ENCODE results near the gene TCF4.
A peak's percentile ranks its signal among the peaks of the same experiment; 100 is the strongest.

Gene TCF4

GRCh38 chr18:55607773-55608172, 19.8 kb upstream of the TCF4 start:
- no peaks in the 10 kb centered on the region for H3K27me3 ChIP-seq (ENCODE audit: control insufficient read depth, insufficient read depth, low read length)
- no peaks in the 10 kb centered on the region for H3K36me3 ChIP-seq (ENCODE audit: control insufficient read depth, low read depth, low read length)
- H3K9ac ChIP-seq (ENCODE audit: low read length), result no peak overlapping the region
- H3K27ac ChIP-seq (ENCODE audit: low read length), result no peak overlapping the region
- no peaks in the 10 kb centered on the region for H3K9me3 ChIP-seq (ENCODE audit: control insufficient read depth, low read depth, low read length)
- H3K4me3 ChIP-seq (ENCODE audit: low read length), result no peak overlapping the region
- H3K4me1 ChIP-seq (ENCODE audit: control insufficient read depth, low read depth, low read length), result no peaks in the 10 kb centered on the region

- no peak overlapping the region for H3K27ac ChIP-seq (ENCODE audit: low read length)
- H3K9me3 ChIP-seq (ENCODE audit: control insufficient read depth, low read depth, low read length), result no peaks in the 10 kb centered on the region
- H3K9ac ChIP-seq (ENCODE audit: low read length), result no peak overlapping the region
- no peaks in the 10 kb centered on the region for H3K36me3 ChIP-seq (ENCODE audit: control insufficient read depth, low read depth, low read length)
- no peaks in the 10 kb centered on the region for H3K4me1 ChIP-seq (ENCODE audit: control insufficient read depth, low read depth, low read length)
- no peaks in the 10 kb centered on the region for H3K27me3 ChIP-seq (ENCODE audit: control insufficient read depth, insufficient read depth, low read length)
- H3K4me3 ChIP-seq (ENCODE audit: low read length), result no peak overlapping the region
Observed at GRCh38 chr18:55605733-55606338, 17.8 kb upstream of the TCF4 start.

GRCh38 chr18:55603775-55604174, 15.8 kb upstream of the TCF4 start:
- H3K27ac ChIP-seq (ENCODE audit: low read length), result no peak overlapping the region
- no peaks in the 10 kb centered on the region for H3K36me3 ChIP-seq (ENCODE audit: control insufficient read depth, low read depth, low read length)
- H3K27me3 ChIP-seq (ENCODE audit: control insufficient read depth, insufficient read depth, low read length), result no peaks in the 10 kb centered on the region
- no peaks in the 10 kb centered on the region for H3K4me1 ChIP-seq (ENCODE audit: control insufficient read depth, low read depth, low read length)
- no peak overlapping the region for H3K9ac ChIP-seq (ENCODE audit: low read length)
- no peaks in the 10 kb centered on the region for H3K9me3 ChIP-seq (ENCODE audit: control insufficient read depth, low read depth, low read length)
- H3K4me3 ChIP-seq (ENCODE audit: low read length), result no peak overlapping the region

GRCh38 chr18:55593888-55594287, 5.9 kb upstream of the TCF4 start:
- Histone ChIP-seq H3K27me3 (ENCODE audit: control insufficient read depth, insufficient read depth, low read length) (no peaks in the 10 kb centered on the region), H3K9ac (ENCODE audit: low read length) (no peak overlapping the region), H3K4me1 (ENCODE audit: control insufficient read depth, low read depth, low read length) (peaks cover 7% of the 10 kb centered on the region), H3K4me3 (ENCODE audit: low read length) (no peak overlapping the region), H3K9me3 (ENCODE audit: control insufficient read depth, low read depth, low read length) (no peaks in the 10 kb centered on the region), H3K27ac (ENCODE audit: low read length) (no peak overlapping the region), H3K36me3 (ENCODE audit: control insufficient read depth, low read depth, low read length) (no peaks in the 10 kb centered on the region)

GRCh38 chr18:55592572-55592971, 4.6 kb upstream of the TCF4 start:
- H3K27ac ChIP-seq (ENCODE audit: low read length), result no peak overlapping the region
- H3K36me3 ChIP-seq (ENCODE audit: control insufficient read depth, low read depth, low read length), result no peaks in the 10 kb centered on the region
- no peak overlapping the region for H3K4me3 ChIP-seq (ENCODE audit: low read length)
- H3K27me3 ChIP-seq (ENCODE audit: control insufficient read depth, insufficient read depth, low read length), result no peaks in the 10 kb centered on the region
- peaks cover 7% of the 10 kb centered on the region for H3K4me1 ChIP-seq (ENCODE audit: control insufficient read depth, low read depth, low read length)
- H3K9me3 ChIP-seq (ENCODE audit: control insufficient read depth, low read depth, low read length), result no peaks in the 10 kb centered on the region
- H3K9ac ChIP-seq (ENCODE audit: low read length), result no peak overlapping the region

GRCh38 chr18:55592106-55592505, 4.1 kb upstream of the TCF4 start:
- H3K4me3 ChIP-seq (ENCODE audit: low read length), result no peak overlapping the region
- H3K27me3 ChIP-seq (ENCODE audit: control insufficient read depth, insufficient read depth, low read length), result no peaks in the 10 kb centered on the region
- H3K4me1 ChIP-seq (ENCODE audit: control insufficient read depth, low read depth, low read length), result peaks cover 7% of the 10 kb centered on the region
- H3K9me3 ChIP-seq (ENCODE audit: control insufficient read depth, low read depth, low read length), result no peaks in the 10 kb centered on the region
- no peak overlapping the region for H3K9ac ChIP-seq (ENCODE audit: low read length)
- H3K27ac ChIP-seq (ENCODE audit: low read length), result no peak overlapping the region
- H3K36me3 ChIP-seq (ENCODE audit: control insufficient read depth, low read depth, low read length), result no peaks in the 10 kb centered on the region

- no peaks in the 10 kb centered on the region for H3K27me3 ChIP-seq (ENCODE audit: control insufficient read depth, insufficient read depth, low read length)
- H3K9ac ChIP-seq (ENCODE audit: low read length), result peak overlapping the region; percentile 92
- H3K27ac ChIP-seq (ENCODE audit: low read length), result peak overlapping the region; percentile 91
- peak overlapping the region; percentile 97 for H3K4me3 ChIP-seq (ENCODE audit: low read length)
- peaks cover 6% of the 10 kb centered on the region for H3K36me3 ChIP-seq (ENCODE audit: control insufficient read depth, low read depth, low read length)
- no peaks in the 10 kb centered on the region for H3K9me3 ChIP-seq (ENCODE audit: control insufficient read depth, low read depth, low read length)
- peaks cover 22% of the 10 kb centered on the region for H3K4me1 ChIP-seq (ENCODE audit: control insufficient read depth, low read depth, low read length)
Observed at GRCh38 chr18:55589625-55590291, 1.8 kb upstream of the TCF4 start.

GRCh38 chr18:55588870-55589595, 1.0 kb upstream of the TCF4 start:
- Histone ChIP-seq H3K4me3 (ENCODE audit: low read length) (peak overlapping the region; percentile 97), H3K4me1 (ENCODE audit: control insufficient read depth, low read depth, low read length) (peaks cover 30% of the 10 kb centered on the region), H3K9ac (ENCODE audit: low read length) (peak overlapping the region; percentile 92)

GRCh38 chr18:55587418-55588110, 428 bp downstream of the TCF4 start:
- Histone ChIP-seq H3K4me1 (ENCODE audit: control insufficient read depth, low read depth, low read length) (peaks cover 44% of the 10 kb centered on the region), H3K9ac (ENCODE audit: low read length) (peak overlapping the region; percentile 67), H3K4me3 (ENCODE audit: low read length) (peak overlapping the region; percentile 89), H3K9me3 (ENCODE audit: control insufficient read depth, low read depth, low read length) (no peaks in the 10 kb centered on the region), H3K27me3 (ENCODE audit: control insufficient read depth, insufficient read depth, low read length) (no peaks in the 10 kb centered on the region), H3K36me3 (ENCODE audit: control insufficient read depth, low read depth, low read length) (peaks cover 20% of the 10 kb centered on the region), H3K27ac (ENCODE audit: low read length) (peak overlapping the region; percentile 25)

More at GRCh38 chr18:55588870-55589595, 1.0 kb upstream of the TCF4 start:
- H3K27ac ChIP-seq (ENCODE audit: low read length), result peak overlapping the region; percentile 91
- peaks cover 13% of the 10 kb centered on the region for H3K36me3 ChIP-seq (ENCODE audit: control insufficient read depth, low read depth, low read length)
- no peaks in the 10 kb centered on the region for H3K9me3 ChIP-seq (ENCODE audit: control insufficient read depth, low read depth, low read length)
- H3K27me3 ChIP-seq (ENCODE audit: control insufficient read depth, insufficient read depth, low read length), result no peaks in the 10 kb centered on the region

GRCh38 chr18:55585920-55586561, 2.0 kb downstream of the TCF4 start:
- H3K27ac ChIP-seq (ENCODE audit: low read length), result peak overlapping the region; percentile 69
- H3K9ac ChIP-seq (ENCODE audit: low read length), result peak overlapping the region; percentile 88
- peaks cover 59% of the 10 kb centered on the region for H3K4me1 ChIP-seq (ENCODE audit: control insufficient read depth, low read depth, low read length)
- H3K36me3 ChIP-seq (ENCODE audit: control insufficient read depth, low read depth, low read length), result peaks cover 20% of the 10 kb centered on the region
- H3K27me3 ChIP-seq (ENCODE audit: control insufficient read depth, insufficient read depth, low read length), result no peaks in the 10 kb centered on the region
- no peaks in the 10 kb centered on the region for H3K9me3 ChIP-seq (ENCODE audit: control insufficient read depth, low read depth, low read length)
- H3K4me3 ChIP-seq (ENCODE audit: low read length), result peak overlapping the region; percentile 89

All from iPS-18a (cell line).